Uterus (tissue), 4 donors: ENCODE measurements around the gene XXYLT1. TPM values are rescaled to one million over a fixed set of nuclear protein-coding genes. Genes with fewer than 3 reads are reported as not detected.
A peak's percentile ranks its signal among the peaks of the same experiment; 100 is the strongest.

Experiments used
- DNase-seq, 2 donors: peaks; one replicate each; pipeline ENCODE4 v3.0.0-alpha.2; 2019 to 2020
- H3K27ac ChIP-seq, 2 donors: fragments of 200-600 bp; sonication (generic); 1 replicate in 1 of 2; 2 replicates in 1 of 2; pipeline ENCODE4 v1.5.1; 2016 to 2018
- H3K27me3 ChIP-seq, 2 donors: fragments of 200-600 bp; sonication (generic); one replicate each; pipeline ENCODE4 v1.5.1; 2018 to 2019; ENCODE audit warnings: control low read depth in 1 of 2
- H3K36me3 ChIP-seq, 2 donors: fragments of 200-600 bp; sonication (generic); one replicate each; pipeline ENCODE4 v1.5.1; 2019; ENCODE audit warnings: control low read depth in 1 of 2
- H3K4me1 ChIP-seq, 2 donors: fragments of 200-600 bp; sonication (generic); one replicate each; pipeline ENCODE4 v1.5.1; 2018 to 2019; ENCODE audit warnings: control low read depth in 1 of 2
- H3K4me3 ChIP-seq, 2 donors: fragments of 200-600 bp; sonication (generic); 1 replicate in 1 of 2; 2 replicates in 1 of 2; pipeline ENCODE4 v1.5.1; 2018 to 2019; ENCODE audit warnings: mild to moderate bottlenecking in 1 of 2
- H3K9me3 ChIP-seq, 2 donors: fragments of 200-600 bp; sonication (generic); one replicate each; pipeline ENCODE4 v1.5.1; 2019; ENCODE audit warnings: control low read depth in 1 of 2
- POLR2A ChIP-seq, 2 donors: fragments of 450-650 bp; IDR thresholded peaks; one replicate each; pipeline ENCODE4 v1.6.1; 2016; ENCODE audit warnings: antibody characterized with exemption in 2 of 2, mild to moderate bottlenecking in 1 of 2, moderate library complexity in 1 of 2
- intact Hi-C: fragments of 100-400 bp; cut with DNase I; formaldehyde crosslinking; loops from one replicate; pipeline ENCODE4 v1.15.1; 2023; ENCODE audit warnings: low total_unique reads
- total RNA-seq, 4 donors: library from RNA; depleted of rRNA in 3 of 4; stranded (reverse); fragments of >200 nt in 3 of 4; gene quantifications; one replicate each; pipeline versions ENCODE4 v1.1.0 to v1.2.4, GENCODE V29; 2014 to 2023
- TF ChIP-seq, protein P1 (sequence below), 4 experiments: fragments of 200-600 bp in 2 of 4; fragments of 450-650 bp in 2 of 4; sonication (generic) in 2 of 4; IDR thresholded peaks; one replicate each; pipeline ENCODE4 v1.5.1; 2016 to 2019; ENCODE audit warnings: antibody characterized with exemption in 4 of 4, mild to moderate bottlenecking in 2 of 4, moderate library complexity in 1 of 4
- donor health status: DM: yes; HTN: yes; CAD: no.

XXYLT1 gene
- total RNA-seq, 4 donors from 2014 or later: 10.6 to 52.5 (median 23.8) TPM

DNA sequence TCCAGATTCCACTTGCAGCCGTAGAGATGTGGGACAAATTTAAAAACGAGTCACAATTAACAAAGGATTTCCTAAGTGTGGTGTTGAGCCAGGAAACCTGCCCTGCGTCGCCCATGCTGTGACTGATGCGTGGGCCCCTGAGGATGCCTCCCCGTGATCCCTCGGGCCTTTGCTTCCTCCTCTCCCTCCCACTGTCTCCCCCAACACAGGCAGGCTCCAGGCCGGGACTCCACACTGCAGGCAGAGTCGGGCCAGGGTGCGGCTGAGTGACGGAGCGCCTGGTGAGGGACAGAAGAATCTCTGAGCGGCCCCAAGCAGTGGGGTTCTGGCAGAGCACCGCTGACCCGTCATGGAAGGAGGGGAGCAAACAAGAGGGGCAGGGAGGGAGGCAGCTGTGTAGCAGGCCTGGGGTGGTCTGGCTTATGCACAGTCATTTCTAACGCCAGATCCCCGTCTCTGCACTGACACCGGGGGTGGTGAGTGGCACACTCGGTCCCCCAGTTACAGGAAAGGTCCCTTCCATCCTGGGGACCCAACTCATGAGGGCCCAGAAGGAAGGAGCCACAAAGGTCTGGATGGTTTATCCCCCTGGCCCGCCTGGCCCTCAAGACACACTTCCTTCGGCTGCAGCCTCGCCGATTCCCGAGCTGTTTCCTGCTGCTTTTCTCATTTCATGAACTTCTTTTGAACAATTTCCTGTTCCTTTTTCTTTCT is 91.0 kb downstream of the XXYLT1 start:
- Histone ChIP-seq H3K4me3 (no peak overlapping the region), H3K4me1 (peaks cover 6 to 14% of the 10 kb centered on the region in 2 donors), H3K9me3 (no peaks in the 10 kb centered on the region), H3K36me3 (no peaks in the 10 kb centered on the region), H3K27me3 (no peaks in the 10 kb centered on the region), H3K27ac (peak overlapping the region; percentile 69 to 75)
- DNase-seq: peak in 1 of 2 donors; percentile 29
- intact Hi-C loops: no loop called here
- TF ChIP-seq, protein P1, sequence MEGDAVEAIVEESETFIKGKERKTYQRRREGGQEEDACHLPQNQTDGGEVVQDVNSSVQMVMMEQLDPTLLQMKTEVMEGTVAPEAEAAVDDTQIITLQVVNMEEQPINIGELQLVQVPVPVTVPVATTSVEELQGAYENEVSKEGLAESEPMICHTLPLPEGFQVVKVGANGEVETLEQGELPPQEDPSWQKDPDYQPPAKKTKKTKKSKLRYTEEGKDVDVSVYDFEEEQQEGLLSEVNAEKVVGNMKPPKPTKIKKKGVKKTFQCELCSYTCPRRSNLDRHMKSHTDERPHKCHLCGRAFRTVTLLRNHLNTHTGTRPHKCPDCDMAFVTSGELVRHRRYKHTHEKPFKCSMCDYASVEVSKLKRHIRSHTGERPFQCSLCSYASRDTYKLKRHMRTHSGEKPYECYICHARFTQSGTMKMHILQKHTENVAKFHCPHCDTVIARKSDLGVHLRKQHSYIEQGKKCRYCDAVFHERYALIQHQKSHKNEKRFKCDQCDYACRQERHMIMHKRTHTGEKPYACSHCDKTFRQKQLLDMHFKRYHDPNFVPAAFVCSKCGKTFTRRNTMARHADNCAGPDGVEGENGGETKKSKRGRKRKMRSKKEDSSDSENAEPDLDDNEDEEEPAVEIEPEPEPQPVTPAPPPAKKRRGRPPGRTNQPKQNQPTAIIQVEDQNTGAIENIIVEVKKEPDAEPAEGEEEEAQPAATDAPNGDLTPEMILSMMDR (IDR thresholded peaks at IDR 0.05): no peak
- no peak for TF ChIP-seq POLR2A (IDR thresholded peaks at IDR 0.05)

DNA sequence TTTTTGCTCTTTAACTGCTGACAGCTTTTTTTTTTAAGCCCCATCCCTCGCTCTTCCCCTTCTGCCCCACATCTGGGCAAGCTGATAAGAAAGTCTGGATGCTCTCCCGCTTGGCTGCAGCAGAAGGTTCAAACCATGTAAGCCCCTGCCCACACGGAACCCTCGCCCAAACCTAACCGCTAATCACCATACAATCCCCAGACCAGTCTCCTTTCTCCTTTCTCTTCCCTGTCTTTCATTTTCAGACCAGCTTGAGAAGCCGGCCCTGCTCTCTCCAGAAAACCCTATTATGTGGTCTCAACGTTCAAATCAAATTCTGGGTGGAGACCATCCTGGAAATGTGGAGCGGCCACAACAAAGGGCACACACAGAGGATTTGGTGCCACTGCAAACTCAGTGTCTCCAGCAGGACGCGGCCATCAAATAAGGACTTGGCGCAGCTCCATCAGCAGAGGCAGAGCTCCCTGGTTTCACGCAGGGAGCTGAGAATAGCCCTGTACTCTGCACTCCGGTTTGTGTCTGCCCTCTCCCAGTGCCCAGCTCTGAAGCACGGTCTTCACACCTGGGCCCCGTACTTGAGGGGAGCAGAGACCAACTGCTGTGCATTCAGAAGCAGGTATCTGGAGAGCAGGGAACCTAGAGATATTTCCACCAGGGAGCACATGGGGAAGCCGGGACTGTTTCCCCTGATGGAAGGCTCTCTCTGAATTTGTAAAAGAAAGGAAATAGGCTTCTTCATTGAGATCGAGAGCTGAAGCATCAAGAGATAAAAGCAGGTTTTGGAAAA is 92.6 kb downstream of the XXYLT1 start:
- TF ChIP-seq, protein P1 (IDR thresholded peaks at IDR 0.05): no peak
- no peak for TF ChIP-seq POLR2A (IDR thresholded peaks at IDR 0.05)

DNA sequence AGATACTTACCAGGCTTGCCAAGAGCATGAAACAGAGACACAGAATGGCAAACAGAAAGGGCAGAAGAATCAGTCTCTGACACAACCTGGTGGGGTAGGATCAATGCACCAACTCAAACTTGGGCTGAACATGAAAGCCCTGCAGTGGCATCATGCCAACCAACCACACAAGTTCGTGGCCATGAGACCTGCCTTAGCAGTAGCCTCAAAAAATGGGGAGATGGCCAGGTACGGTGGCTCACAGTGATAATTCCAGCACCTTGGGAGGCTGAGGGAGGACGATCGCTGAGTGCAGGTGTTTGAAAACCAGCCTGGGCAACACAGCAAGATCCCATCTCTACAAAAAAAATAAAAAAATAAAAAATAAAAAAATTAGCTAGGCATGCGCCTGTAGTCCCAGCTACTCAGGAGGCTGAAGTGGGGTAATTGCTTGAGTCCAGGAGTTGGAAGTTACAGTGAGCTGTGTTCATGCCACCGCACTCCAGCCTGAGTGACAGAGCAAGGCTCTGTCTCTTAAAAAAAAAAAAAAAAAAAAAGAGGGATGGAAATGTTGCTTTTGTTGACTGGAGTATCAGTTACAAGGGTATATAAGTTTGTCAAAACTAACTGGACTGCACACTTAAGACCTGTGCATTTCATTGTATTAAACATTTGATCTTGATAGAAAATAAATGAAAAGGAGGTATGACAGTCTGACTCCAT is 93.4 kb downstream of the XXYLT1 start:
- peak overlapping the region in 1 of 2 donors; percentile 69 for H3K27ac ChIP-seq
- no peaks in the 10 kb centered on the region for H3K27me3 ChIP-seq
- no peaks in the 10 kb centered on the region for H3K9me3 ChIP-seq
- H3K4me1 ChIP-seq: peaks cover 0 to 12% of the 10 kb centered on the region in 2 donors
- H3K36me3 ChIP-seq: no peaks in the 10 kb centered on the region
- TF ChIP-seq, protein P1 (IDR thresholded peaks at IDR 0.05): no peak
- no peak for TF ChIP-seq POLR2A (IDR thresholded peaks at IDR 0.05)
- intact Hi-C loops: no loop called here
- no peak overlapping the region for H3K4me3 ChIP-seq
- DNase-seq: peak in 1 of 2 donors; percentile 16

More for the DNA sequence above, 92.6 kb downstream of the XXYLT1 start:
- Histone ChIP-seq H3K36me3 (no peaks in the 10 kb centered on the region), H3K4me3 (no peak overlapping the region), H3K27ac (peak overlapping the region; percentile 7 to 69), H3K9me3 (no peaks in the 10 kb centered on the region), H3K4me1 (peaks cover 0 to 14% of the 10 kb centered on the region in 2 donors), H3K27me3 (no peaks in the 10 kb centered on the region)
- peak in 1 of 2 donors; percentile 32 for DNase-seq
- intact Hi-C loops: no loop called here

DNA sequence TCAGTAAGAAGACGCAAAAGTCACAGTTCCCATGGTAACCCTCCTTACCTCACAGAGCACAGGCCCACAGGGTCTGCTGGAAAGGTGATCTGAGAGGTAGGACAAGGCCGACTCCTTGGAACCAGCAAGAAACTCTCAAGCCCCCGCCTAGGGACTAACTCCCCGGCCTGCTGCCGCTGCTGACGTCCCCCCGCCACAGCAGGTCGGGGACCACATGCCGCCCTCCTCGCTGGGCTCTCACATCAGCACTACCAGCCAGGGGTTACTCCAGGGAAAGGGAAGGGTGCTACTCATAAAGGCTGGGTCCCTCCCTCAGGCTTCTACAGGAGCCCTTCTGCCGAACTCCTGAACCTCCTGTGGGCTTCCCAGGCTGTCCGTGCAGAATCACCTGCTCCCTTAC is 94.2 kb downstream of the XXYLT1 start:
- Histone ChIP-seq H3K27ac (no peak overlapping the region), H3K36me3 (no peaks in the 10 kb centered on the region), H3K9me3 (no peaks in the 10 kb centered on the region), H3K27me3 (no peaks in the 10 kb centered on the region), H3K4me3 (no peak overlapping the region), H3K4me1 (peaks cover 0 to 5% of the 10 kb centered on the region in 2 donors)
- intact Hi-C loops: no loop called here
- TF ChIP-seq, protein P1 (IDR thresholded peaks at IDR 0.05): no peak
- TF ChIP-seq POLR2A (IDR thresholded peaks at IDR 0.05): no peak
- peak in 1 of 2 donors; percentile 12 for DNase-seq
